Measurements from ENCODE around the gene TMEM184C. TPM values are rescaled to one million over a fixed set of nuclear protein-coding genes. Genes with fewer than 3 reads are reported as not detected.

The TMEM184C gene
- total and polyA plus RNA-seq, 2 donors (not counting 1 experiment from before 2014, with no cell fraction given): 30.6 to 34.3 TPM

DNA sequence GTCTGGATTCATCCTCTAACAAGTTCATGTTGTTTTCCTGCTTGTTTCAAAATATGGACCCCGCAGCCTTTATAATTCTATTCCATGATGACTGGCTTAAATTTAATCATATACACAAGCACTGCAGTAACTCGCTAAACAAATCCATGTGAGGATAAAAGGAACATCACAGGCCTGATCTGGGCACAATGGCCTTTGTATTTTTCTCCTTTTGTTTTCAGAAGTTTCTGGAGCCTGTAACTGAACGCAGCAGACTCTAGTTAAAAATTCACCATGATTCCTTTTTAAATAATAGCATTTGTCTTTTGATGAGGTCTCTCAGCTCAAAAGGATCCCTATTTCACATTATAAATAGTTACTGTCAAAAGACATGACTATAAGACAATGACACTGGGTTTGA lies 30.2 kb upstream of the TMEM184C start:
- no peak overlapping the region for H3K4me3 ChIP-seq (replicated peaks in 1 of 4; ENCODE audit: control extremely low read depth in 1 of 4, insufficient read depth in 1 of 4, low read depth in 3 of 4, low read length in 4 of 4)
- no peaks in the 10 kb centered on the region for H4K20me1 ChIP-seq (ENCODE audit: control insufficient read depth, extremely low read depth, insufficient read depth, low read length)
- no peaks in the 10 kb centered on the region for H3K4me1 ChIP-seq (ENCODE audit: control insufficient read depth, extremely low read depth, insufficient read depth, low read length)
- no peaks in the 10 kb centered on the region for H3K9me3 ChIP-seq (ENCODE audit: control insufficient read depth, insufficient read depth, low read depth, low read length)
- H3K79me2 ChIP-seq (ENCODE audit: control insufficient read depth, insufficient read depth, low read length): no peaks in the 10 kb centered on the region
- H3K4me2 ChIP-seq (ENCODE audit: extremely low read depth, insufficient read depth, low read length): no peak overlapping the region
- no peaks in the 10 kb centered on the region for H3K27me3 ChIP-seq (ENCODE audit: control insufficient read depth, insufficient read depth, low read length)
- H3K36me3 ChIP-seq (ENCODE audit: control insufficient read depth, insufficient read depth, low read length): no peaks in the 10 kb centered on the region
- H3K9ac ChIP-seq (ENCODE audit: insufficient read depth, low read length): no peak overlapping the region
- DNase-seq (ENCODE audit: low read depth in 2 of 2): no peak
- H3K27ac ChIP-seq (ENCODE audit: insufficient read depth, low read length): no peak overlapping the region
- H2AFZ ChIP-seq (ENCODE audit: low read length): no peak overlapping the region
- no peak for TF ChIP-seq EZH2 (IDR thresholded peaks at IDR 0.05; ENCODE audit: low read length, missing control alignments)
- TF ChIP-seq, protein P1, sequence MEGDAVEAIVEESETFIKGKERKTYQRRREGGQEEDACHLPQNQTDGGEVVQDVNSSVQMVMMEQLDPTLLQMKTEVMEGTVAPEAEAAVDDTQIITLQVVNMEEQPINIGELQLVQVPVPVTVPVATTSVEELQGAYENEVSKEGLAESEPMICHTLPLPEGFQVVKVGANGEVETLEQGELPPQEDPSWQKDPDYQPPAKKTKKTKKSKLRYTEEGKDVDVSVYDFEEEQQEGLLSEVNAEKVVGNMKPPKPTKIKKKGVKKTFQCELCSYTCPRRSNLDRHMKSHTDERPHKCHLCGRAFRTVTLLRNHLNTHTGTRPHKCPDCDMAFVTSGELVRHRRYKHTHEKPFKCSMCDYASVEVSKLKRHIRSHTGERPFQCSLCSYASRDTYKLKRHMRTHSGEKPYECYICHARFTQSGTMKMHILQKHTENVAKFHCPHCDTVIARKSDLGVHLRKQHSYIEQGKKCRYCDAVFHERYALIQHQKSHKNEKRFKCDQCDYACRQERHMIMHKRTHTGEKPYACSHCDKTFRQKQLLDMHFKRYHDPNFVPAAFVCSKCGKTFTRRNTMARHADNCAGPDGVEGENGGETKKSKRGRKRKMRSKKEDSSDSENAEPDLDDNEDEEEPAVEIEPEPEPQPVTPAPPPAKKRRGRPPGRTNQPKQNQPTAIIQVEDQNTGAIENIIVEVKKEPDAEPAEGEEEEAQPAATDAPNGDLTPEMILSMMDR (conservative IDR thresholded peaks at IDR 0.05 in 1 of 2, IDR thresholded peaks at IDR 0.05 in 1 of 2; ENCODE audit: low read depth in 1 of 2, low read length in 2 of 2): no peak

DNA sequence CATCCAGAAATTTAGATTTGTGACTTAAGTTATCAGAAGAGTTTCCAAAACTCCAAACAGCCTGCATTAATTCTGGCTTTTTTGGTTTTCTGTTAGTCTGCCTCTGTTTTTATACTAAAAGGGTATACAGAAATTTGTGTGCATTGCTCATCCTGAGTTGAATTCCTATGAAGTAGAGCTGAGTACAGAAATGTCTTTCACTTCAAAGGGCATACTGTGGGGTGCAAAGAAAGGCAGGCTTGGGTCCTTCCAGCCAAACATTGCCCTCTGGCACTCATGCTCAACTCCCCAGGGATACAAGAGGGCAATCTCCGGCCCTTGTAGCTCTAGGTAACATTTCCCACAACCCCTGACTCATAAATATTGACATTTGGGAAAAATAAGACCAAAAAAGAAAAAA lies 27.6 kb upstream of the TMEM184C start:
- no peaks in the 10 kb centered on the region for H3K4me1 ChIP-seq (ENCODE audit: control insufficient read depth, extremely low read depth, insufficient read depth, low read length)
- H3K36me3 ChIP-seq (ENCODE audit: control insufficient read depth, insufficient read depth, low read length): no peaks in the 10 kb centered on the region
- peak in 1 of 2 donors; percentile 39 for DNase-seq (ENCODE audit: low read depth in 2 of 2)
- TF ChIP-seq EZH2 (IDR thresholded peaks at IDR 0.05; ENCODE audit: low read length, missing control alignments): no peak
- TF ChIP-seq, protein P1 (conservative IDR thresholded peaks at IDR 0.05 in 1 of 2, IDR thresholded peaks at IDR 0.05 in 1 of 2; ENCODE audit: low read depth in 1 of 2, low read length in 2 of 2): no peak
- H3K4me2 ChIP-seq (ENCODE audit: extremely low read depth, insufficient read depth, low read length): no peak overlapping the region
- H3K27me3 ChIP-seq (ENCODE audit: control insufficient read depth, insufficient read depth, low read length): no peaks in the 10 kb centered on the region
- no peak overlapping the region for H2AFZ ChIP-seq (ENCODE audit: low read length)
- no peaks in the 10 kb centered on the region for H3K9me3 ChIP-seq (ENCODE audit: control insufficient read depth, insufficient read depth, low read depth, low read length)
- H3K79me2 ChIP-seq (ENCODE audit: control insufficient read depth, insufficient read depth, low read length): no peaks in the 10 kb centered on the region
- H3K9ac ChIP-seq (ENCODE audit: insufficient read depth, low read length): no peak overlapping the region
- H4K20me1 ChIP-seq (ENCODE audit: control insufficient read depth, extremely low read depth, insufficient read depth, low read length): no peaks in the 10 kb centered on the region
- no peak overlapping the region for H3K27ac ChIP-seq (ENCODE audit: insufficient read depth, low read length)
- H3K4me3 ChIP-seq (replicated peaks in 1 of 4; ENCODE audit: control extremely low read depth in 1 of 4, insufficient read depth in 1 of 4, low read depth in 3 of 4, low read length in 4 of 4): no peak overlapping the region

DNA sequence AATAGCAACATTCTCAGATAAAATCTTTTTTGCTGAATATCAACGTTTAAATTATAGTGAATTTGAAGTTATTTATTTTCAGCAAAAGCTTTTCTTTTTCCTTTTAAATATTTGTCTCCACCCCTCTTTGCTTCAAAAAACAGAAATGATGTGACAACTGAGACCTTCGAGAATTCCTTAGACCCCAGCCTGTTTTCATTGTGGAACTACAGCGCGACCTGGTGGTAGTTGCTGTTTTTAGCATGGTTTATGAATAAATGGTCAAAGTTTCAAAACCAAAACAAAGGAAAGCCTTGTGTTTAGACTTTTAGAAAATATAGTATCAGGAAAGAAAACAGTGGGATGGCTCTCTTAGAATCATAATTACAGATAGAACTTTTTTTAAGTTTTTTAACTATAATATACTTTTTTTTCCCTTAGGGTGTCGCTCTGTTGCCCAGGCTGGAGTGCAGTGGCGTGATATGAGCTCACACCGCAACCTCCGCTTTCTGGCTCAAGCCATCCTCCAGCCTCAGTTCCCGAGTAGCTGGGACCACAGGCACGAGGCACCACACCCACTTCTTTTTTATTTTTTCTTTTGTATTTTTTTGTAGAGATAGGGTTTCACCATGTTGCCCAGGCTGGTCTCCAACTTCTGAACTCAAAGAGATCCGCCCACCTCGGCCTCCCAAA lies 26.8 kb upstream of the TMEM184C start:
- no peaks in the 10 kb centered on the region for H3K79me2 ChIP-seq (ENCODE audit: control insufficient read depth, insufficient read depth, low read length)
- H3K36me3 ChIP-seq (ENCODE audit: control insufficient read depth, insufficient read depth, low read length): no peaks in the 10 kb centered on the region
- no peak overlapping the region for H2AFZ ChIP-seq (ENCODE audit: low read length)
- H3K4me1 ChIP-seq (ENCODE audit: control insufficient read depth, extremely low read depth, insufficient read depth, low read length): no peaks in the 10 kb centered on the region
- no peak overlapping the region for H3K4me3 ChIP-seq (replicated peaks in 1 of 4; ENCODE audit: control extremely low read depth in 1 of 4, insufficient read depth in 1 of 4, low read depth in 3 of 4, low read length in 4 of 4)
- no peak overlapping the region for H3K4me2 ChIP-seq (ENCODE audit: extremely low read depth, insufficient read depth, low read length)
- no peak overlapping the region for H3K27ac ChIP-seq (ENCODE audit: insufficient read depth, low read length)
- no peaks in the 10 kb centered on the region for H4K20me1 ChIP-seq (ENCODE audit: control insufficient read depth, extremely low read depth, insufficient read depth, low read length)
- no peaks in the 10 kb centered on the region for H3K27me3 ChIP-seq (ENCODE audit: control insufficient read depth, insufficient read depth, low read length)
- TF ChIP-seq EZH2 (IDR thresholded peaks at IDR 0.05; ENCODE audit: low read length, missing control alignments): no peak
- TF ChIP-seq, protein P1 (conservative IDR thresholded peaks at IDR 0.05 in 1 of 2, IDR thresholded peaks at IDR 0.05 in 1 of 2; ENCODE audit: low read depth in 1 of 2, low read length in 2 of 2): peak; percentile 72 to 78
- H3K9ac ChIP-seq (ENCODE audit: insufficient read depth, low read length): no peak overlapping the region
- DNase-seq (ENCODE audit: low read depth in 2 of 2): peak; percentile 52 to 87
- no peaks in the 10 kb centered on the region for H3K9me3 ChIP-seq (ENCODE audit: control insufficient read depth, insufficient read depth, low read depth, low read length)
